Stimulated activated CD8-positive, alpha-beta memory T cell treated with anti-CD3 and anti-CD28 coated beads, Interleukin-12 subunit alpha, Interleukin-12 subunit beta, amount 100 ng/mL, for 4 hours (primary cell): ENCODE measurements around the gene KIAA1217.
"Not testable (repeated sequence)": the region's sequence is repeated elsewhere in the genome, so short reads cannot be mapped to it uniquely, and the experiment has no call there.

Experiments
- DNase-seq: peaks from one replicate; pipeline ENCODE4 v3.0.0-alpha.2; 2020; ENCODE audit warnings: low read depth

KIAA1217 gene

GRCh38 chr10:24292304-24293293 is 83.7 kb downstream of the KIAA1217 start:
- DNase-seq, result no peak

- DNase-seq, result no peak
These were observed 90.8 kb downstream of the KIAA1217 start for GRCh38 chr10:24299578-24300260.

GRCh38 chr10:24303522-24304310 is 94.8 kb downstream of the KIAA1217 start:
- DNase-seq, result no peak

- no peak for DNase-seq
These were observed 96.9 kb downstream of the KIAA1217 start for GRCh38 chr10:24305551-24306506.

GRCh38 chr10:24306507-24306875 is 97.6 kb downstream of the KIAA1217 start:
- DNase-seq, result no peak

GRCh38 chr10:24307116-24307515 is 98.2 kb downstream of the KIAA1217 start:
- DNase-seq, result no peak

- no peak for DNase-seq
These were observed 99.0 kb downstream of the KIAA1217 start for GRCh38 chr10:24307696-24308485.

GRCh38 chr10:24310104-24310503 is 101.2 kb downstream of the KIAA1217 start:
- no peak for DNase-seq

GRCh38 chr10:24311888-24312287 is 103.0 kb downstream of the KIAA1217 start:
- no peak for DNase-seq

GRCh38 chr10:24313283-24313682 is 104.3 kb downstream of the KIAA1217 start:
- DNase-seq, result no peak

GRCh38 chr10:24315211-24315610 is 106.3 kb downstream of the KIAA1217 start:
- no peak for DNase-seq

- DNase-seq, result no peak
These were observed 109.6 kb downstream of the KIAA1217 start for GRCh38 chr10:24318517-24318916.

- no peak for DNase-seq
These were observed 111.4 kb downstream of the KIAA1217 start for GRCh38 chr10:24320373-24320772.

GRCh38 chr10:24324651-24325050 is 115.7 kb downstream of the KIAA1217 start:
- DNase-seq, result no peak

- DNase-seq, result no peak
These were observed 122.5 kb downstream of the KIAA1217 start for GRCh38 chr10:24331457-24331856.

GRCh38 chr10:24333736-24334135 is 124.8 kb downstream of the KIAA1217 start:
- DNase-seq, result no peak

- DNase-seq, result no peak
These were observed 125.5 kb downstream of the KIAA1217 start for GRCh38 chr10:24334279-24334939.

GRCh38 chr10:24337723-24338122 is 128.8 kb downstream of the KIAA1217 start:
- DNase-seq, result not testable (repeated sequence)

GRCh38 chr10:24339387-24339786 is 130.4 kb downstream of the KIAA1217 start:
- DNase-seq, result no peak

- no peak for DNase-seq
These were observed 131.5 kb downstream of the KIAA1217 start for GRCh38 chr10:24340446-24340845.
